GM12801 (cell line): ENCODE data around the gene DNMT3A.

Experiments
- CTCF ChIP-seq: IDR thresholded peaks from one replicate; pipeline ENCODE4 v1.5.1; 2011; ENCODE audit warnings: control low read depth; ENCODE audit not compliant: insufficient read length; ENCODE audit errors: extremely low read depth

Gene DNMT3A

GRCh38 chr2:25355270-25355669 is 13.5 kb upstream of the DNMT3A start:
- TF ChIP-seq CTCF: no peak

DNA sequence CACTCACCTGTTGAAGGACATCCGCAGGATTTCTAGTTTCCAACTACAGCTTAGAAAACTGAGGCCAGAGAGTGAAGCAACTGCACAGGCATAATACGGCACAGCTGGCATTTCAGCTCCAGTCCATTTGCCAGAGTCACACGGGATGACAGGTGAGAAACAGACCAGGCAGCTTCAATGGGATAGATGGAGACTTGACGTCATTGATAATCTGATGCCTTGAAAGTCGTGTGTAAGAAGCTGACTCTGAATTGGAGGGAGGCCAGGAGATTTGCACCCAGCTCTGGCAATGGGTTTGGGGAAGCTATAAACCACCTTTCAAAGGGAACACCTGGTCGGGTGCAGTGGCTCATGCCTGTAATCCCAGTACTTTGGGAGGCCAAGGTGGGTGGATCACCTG is 12.4 kb upstream of the DNMT3A start:
- TF ChIP-seq CTCF: no peak

DNA sequence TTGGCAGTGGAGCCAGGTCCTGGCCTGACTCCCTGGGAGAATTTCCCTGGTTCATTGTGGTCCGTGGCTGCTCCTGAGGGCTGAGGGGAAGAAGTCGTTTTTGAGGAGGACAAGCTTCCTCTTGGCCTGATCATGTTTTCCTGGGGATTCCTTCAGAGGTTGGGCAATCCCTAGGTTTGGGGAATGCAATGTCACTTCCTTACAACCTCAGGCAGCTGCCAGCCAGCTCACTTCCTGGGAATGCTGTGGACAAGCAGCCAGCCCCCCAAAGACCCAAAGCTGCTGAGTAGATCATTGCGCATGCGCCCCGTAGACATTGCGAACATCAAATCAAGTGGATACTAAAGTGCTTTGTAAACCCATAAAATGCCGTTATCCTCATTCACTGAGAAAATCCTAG is 7.7 kb upstream of the DNMT3A start:
- TF ChIP-seq CTCF: no peak

GRCh38 chr2:25347846-25348245 is 6.1 kb upstream of the DNMT3A start:
- no peak for TF ChIP-seq CTCF

DNA sequence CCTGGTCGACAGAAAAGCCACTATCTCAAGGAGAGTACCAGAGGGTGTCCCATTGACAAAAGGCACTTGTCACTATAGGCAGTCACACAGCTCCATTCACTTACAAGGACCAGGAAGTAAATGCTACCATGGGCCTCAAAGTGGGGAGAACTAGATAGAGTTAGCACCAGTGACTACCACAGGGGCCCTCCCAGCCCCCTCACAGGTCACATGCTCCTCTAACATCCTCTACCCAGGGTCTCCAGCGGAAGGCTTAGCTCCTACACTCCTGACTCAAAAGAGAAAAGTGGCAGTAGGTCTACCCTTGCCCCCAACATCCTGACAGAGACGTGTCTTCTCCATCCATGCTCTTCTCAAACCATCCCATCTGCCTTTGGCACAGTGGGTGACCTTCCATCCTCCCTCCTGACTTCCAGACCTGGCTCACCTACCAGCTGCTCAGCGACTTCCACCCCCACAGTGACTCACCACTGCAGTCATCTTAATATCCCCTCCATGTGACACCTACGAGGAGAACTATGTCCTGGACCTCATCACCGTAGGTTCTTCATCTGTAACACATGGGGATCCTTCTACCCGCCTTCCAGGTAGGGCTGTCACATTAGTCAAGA is 5.6 kb upstream of the DNMT3A start:
- TF ChIP-seq CTCF: no peak

GRCh38 chr2:25343187-25343825 is 1.6 kb upstream of the DNMT3A start:
- no peak for TF ChIP-seq CTCF

DNA sequence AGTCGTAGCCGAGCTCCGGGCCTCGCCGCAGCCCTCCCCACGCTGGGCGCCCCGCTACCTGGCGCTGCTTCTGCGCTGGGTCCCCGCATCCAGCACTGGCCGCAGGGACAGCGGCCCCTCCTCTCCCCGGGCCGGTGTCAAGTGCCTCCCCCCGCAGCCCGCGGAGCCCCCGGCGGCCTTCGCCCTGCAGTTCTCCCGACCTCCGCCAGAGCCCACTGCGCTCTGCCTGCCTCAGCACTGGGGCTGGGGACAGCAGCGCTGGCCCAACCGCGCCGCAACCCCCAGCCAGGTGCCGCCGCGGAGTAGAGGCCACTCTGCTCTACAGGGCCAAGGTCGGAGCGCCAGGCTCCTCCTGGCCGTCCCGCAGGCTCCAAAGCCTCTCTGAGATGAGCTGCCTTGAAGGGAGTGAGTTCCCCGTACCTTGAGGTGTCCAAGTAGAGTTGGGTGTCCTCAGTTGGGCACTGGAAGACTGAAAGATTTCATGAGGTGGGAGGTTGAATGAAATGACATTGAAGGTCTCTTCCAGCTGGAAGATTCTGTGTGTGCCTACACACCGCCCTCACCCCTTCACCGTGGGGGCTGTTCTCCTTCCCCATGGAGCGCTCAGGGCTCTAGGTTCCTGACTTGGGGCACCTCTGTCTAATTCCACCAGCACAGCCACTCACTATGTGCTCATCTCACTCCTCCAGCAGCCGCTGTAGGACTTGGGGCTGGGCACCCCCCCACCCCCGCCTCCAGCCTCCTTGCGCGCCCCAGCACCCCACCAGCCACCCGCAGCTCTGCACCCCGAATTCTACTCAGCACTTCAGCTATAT is 854 bp upstream of the DNMT3A start:
- no peak for TF ChIP-seq CTCF
